Activated CD4-positive, alpha-beta T cell treated with anti-CD3 and anti-CD28 coated beads for 48 hours (primary cell): ENCODE data around the gene WDR13.
"Not testable (repeated sequence)": the region's sequence is repeated elsewhere in the genome, so short reads cannot be mapped to it uniquely, and the experiment has no call there.

ENCODE experiments used
- DNase-seq: peaks from one replicate; pipeline ENCODE4 v3.0.0-alpha.2; 2020

Gene WDR13

GRCh38 chrX:48597353-48598264 is at the start of gene WDR13:
Gene WDR13, plus strand, starts transcription at chrX:48597492. Its CDS starts 505 bp downstream, at chrX:48597997.
- peak; percentile 91 for DNase-seq

DNA sequence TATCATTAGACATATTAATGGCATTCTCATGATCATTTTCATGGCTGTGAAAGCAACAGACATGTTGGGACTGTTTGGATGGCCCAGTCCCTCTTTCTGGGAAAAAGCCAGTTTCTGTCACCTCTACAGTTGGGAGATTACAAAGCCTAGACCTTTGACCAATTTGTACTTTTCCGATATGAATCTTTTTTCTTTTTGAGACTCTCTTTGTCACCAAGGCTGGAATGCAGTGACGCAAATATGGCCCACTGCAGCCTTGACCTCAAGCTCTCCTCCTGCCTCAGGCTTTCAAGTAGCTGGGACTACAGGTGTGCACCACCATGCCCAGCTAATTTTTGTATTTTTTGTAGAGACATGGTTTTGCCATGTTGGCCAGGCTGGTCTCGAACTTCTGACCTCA is 48.4 kb upstream of the WDR13 start:
- no peak for DNase-seq

DNA sequence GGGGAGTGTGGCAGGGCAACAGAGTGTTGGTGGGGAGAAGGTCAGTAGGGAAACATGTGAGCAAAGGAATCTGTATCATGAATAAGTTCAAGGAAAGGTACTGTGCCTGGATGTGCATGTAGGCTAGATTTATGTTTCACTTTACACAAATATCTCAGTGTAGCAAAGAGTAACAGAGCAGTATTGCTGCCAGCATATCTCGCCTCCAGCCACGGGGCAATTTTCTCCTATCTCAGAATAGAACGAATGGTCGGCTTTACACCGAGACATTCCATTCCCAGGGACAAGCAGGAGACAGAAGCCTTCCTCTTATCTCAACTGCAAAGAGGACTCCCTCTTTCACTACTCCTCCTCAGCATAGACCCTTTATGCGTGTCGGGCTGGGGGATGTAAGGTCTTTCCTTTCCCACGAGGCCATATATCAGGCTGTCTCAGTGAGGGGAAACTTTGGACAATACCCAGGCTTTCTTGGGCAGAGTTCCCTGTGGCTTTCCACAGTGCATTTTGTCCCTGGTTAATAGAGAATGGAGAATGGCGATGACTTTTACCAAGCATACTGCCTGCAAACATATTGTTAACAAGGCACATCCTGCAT is 41.5 kb upstream of the WDR13 start:
- not testable (repeated sequence) for DNase-seq

DNA sequence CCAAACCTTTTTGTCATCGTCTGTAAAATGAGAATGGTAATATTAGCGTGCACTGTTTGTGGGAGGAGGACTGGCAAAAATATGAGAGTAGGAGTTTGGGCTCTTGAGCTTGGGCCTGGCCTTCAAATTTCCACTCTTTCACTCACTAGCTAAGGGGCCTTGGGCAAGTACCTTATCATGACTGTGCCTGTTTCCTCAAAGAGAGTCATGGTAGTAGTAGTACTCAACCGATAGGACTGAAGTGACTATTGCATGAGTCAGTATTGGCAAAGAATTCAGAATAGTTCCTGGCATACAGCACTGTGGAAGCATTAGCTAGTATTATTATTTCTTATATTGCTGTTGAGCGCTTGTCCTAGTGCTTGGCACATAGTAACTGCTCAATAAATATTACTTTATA is 39.0 kb upstream of the WDR13 start:
- DNase-seq, result no peak

DNA sequence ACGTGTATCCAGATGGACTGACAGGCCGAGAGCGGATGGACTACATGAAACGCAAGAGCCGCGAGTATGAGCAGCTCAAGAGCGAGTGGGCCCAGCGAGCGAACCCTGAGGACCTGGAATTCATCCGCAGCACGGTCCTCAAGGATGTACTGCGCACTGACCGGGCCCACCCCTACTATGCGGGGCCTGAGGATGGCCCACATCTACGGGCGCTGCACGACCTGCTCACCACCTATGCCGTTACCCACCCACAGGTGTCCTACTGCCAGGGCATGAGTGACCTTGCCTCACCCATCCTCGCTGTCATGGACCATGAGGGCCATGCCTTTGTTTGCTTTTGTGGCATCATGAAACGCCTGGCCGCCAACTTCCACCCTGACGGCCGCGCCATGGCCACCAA is 37.7 kb upstream of the WDR13 start:
- no peak for DNase-seq

DNA sequence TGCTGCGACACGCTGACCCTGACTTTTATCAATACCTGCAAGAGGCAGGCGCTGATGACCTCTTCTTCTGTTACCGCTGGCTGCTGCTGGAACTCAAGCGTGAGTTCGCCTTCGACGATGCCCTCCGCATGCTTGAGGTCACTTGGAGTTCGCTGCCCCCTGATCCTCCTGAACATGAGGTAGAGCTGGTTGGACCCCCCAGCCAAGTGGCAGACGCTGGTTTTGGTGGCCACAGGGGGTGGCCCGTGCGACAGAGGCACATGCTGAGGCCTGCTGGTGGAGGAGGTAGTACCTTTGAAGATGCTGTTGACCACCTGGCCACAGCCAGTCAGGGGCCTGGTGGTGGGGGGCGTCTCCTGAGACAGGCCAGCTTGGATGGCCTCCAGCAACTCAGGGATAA is 37.2 kb upstream of the WDR13 start:
- DNase-seq, result no peak

DNA sequence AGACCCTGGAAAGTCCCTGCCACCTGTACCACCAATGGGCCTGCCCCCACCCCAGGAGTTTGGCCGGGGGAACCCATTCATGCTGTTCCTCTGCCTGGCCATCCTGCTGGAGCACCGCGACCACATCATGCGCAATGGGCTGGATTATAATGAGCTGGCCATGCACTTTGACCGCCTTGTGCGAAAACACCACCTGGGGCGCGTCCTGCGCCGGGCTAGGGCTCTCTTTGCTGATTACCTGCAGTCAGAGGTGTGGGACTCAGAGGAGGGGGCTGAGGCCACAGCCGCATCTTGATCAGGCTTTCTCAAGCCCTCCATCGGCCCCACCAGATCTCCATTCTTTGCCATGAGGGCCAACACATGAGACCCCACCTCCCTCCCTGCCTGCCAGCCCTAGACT is 36.6 kb upstream of the WDR13 start:
- DNase-seq, result no peak

DNA sequence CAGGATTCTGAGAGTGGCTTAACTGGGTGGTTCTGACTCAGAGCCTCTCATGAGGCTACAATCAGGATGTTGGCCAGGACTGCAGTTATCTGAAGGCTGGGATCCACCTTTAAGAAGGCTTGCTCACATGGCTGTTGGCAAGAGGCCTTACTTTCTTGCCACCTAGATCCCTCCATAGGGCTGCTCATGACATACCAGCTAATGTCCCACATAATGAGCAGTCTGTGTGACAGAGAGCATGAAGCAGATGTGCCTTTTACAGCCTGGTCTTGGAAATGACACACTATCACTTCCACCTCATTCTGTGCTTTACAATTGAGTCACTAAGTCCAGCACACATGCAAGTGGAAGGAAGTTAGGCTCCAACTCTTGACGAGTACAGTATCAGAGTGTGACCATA is 27.3 kb upstream of the WDR13 start:
- peak; percentile 22 for DNase-seq

DNA sequence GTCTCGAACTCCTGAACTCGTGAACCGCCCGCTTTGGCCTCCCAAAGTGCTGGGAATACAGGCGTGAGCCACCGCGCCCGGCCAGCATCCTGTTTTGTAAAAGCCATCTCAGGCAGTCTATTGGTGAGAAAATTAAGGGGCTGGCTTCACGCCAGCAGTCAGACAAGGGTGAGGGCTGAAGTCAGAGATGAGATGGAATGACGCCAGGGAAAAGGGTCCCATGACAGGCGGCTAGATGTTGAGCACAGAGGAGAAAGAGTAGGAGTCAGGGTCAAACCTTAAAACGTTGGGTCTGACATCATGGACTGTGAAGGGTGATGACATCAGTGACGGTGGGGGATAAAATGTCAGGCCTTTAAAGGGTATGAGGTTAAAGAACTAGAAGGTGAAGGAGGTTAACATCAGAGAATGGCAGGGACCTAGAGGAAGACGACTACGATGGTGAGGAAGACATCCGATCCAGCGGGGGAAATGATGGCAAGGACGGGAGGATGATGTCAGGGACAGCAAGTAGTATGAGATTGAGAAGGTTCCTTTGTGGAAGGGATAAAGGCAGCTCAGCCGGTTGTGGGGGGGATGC is 23.5 kb upstream of the WDR13 start:
- peak; percentile 24 for DNase-seq

DNA sequence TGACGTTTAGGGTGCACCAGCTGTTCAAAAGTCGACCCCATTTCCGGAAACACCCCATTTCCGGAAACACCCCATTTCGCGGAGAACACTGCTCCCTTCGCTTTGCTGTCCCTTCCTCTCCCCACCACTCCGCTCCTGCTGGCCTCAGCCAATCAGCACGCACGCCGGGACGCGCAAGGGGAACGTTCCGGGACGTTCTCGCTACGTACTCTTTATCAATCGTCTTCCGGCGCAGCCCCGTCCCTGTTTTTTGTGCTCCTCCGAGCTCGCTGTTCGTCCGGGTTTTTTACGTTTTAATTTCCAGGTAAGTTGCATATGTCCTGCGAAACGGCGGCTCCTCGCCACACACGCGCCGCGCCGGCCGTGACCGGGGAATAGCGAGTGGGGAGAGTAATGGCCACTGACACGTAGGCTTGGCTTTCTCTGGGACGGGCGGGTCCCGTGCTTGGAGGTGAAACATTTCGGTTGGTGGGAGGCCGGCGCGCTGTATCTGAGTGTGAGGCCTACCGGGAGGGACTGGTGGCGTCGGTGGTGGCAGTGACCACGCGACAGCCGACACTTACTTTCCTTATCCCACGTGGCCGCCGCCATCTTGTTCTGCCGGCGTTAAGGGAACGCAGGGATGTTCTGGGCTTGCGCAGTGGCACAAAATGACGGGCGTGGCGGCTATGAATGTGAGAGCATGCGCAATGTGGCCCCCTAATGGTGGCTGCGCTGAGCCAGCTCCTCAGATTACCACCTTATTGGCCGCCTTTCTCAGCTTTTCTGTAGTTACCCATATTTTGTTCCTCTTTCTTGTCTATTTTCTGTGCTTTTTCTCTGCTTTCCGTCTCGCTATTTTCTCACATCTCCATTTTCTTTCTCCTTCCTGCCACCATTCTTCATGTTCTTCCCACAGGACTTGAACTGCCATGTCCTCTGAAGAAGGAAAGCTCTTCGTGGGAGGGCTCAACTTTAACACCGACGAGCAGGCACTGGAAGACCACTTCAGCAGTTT is 22.7 kb upstream of the WDR13 start, which contains the start of gene RBM3:
RBM3 (plus strand) TSS at position 215 of the 997 bp plus-strand sequence; CDS start at position 912, 697 bp downstream.
- peak; percentile 94 for DNase-seq

- DNase-seq, result no peak
Observed at GRCh38 chrX:48575642-48576041, 21.6 kb upstream of the WDR13 start.

DNA sequence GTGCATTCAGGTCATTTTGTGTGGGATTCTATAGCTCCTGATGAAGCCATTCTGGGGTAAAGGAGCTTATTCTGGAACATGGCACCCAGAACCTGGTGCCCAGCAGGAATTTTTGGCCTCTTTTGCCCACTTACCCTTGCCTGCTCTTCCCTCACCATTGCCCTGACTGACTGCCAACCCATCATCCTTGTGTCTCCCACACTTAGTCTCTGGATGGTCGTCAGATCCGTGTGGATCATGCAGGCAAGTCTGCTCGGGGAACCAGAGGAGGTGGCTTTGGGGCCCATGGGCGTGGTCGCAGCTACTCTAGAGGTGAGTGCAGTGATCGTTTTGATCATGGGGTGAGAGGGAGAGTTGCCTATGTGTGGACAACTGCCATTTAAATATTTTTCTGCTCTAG is 21.2 kb upstream of the WDR13 start:
- peak; percentile 20 for DNase-seq

- no peak for DNase-seq
Observed at GRCh38 chrX:48578661-48579128, 18.6 kb upstream of the WDR13 start.

GRCh38 chrX:48579259-48579658 is 18.0 kb upstream of the WDR13 start:
- DNase-seq, result no peak

DNA sequence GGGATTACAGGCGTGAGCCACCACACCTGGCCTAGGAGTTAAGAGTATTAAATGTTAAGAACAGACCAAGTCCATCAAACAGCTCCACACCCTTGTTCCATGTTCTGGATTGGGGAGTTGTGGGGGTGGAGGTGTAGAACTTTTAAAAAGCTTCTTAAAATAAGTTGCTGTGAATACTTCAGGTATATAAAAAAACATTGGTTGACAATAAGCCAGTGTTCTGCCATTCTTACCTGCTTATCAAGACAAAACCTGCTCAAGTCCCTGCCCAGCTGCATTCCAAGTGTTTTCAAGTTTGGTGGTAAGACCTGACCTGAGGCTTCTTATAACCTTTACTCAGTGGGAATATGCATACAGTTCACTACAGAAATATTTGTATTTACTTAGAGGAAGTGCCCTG is 16.6 kb upstream of the WDR13 start:
- DNase-seq, result no peak

DNA sequence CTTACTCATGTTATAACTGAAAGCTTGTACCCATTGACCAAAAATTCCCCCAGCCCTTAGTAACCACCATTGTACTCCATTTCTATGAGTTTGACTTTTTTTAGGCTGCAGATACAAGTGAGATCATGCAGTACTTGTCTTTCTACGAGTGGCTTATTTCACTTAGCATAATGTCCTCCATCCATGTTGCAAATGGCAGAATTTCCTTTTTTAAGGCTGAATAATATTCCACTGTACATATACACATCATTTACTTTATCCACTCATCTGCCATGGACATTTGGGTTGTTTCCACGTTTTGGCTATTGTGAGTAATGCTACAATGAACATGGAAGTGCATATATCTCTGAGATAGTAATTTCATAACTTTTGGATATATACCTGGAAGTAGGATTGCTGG is 12.6 kb upstream of the WDR13 start:
- DNase-seq, result no peak

DNA sequence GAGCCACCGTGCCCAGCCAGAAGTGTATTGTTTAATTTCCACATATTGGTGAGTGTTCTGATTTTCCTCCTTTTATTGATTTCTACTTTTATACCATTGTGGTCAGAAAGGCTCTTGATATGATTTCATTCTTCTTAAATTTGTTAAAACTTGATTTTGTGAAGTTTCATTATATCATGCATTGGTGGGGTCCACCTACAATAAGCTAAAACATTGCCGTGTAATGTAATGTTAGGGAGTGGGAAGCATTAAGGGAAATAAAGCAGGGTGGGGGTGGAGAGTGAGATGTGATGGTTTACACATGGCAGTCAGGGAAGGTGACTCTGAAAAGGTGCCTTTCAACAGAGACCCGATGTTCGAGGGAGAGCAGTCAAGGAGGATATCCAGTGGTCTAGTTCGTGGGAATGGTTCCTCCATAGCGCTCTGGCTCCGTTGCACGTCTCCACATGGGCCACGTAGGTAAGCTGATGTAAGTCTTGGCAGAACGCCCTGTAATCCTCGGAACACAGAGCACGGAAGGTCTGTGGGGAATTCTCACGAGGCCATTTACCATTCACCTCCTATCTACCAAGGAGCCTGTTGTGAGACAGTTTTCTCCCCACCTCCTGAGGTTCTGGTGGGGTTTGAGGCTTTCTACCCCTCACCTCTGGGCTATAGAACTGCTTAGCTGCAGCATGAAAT is 7.7 kb upstream of the WDR13 start:
- no peak for DNase-seq

DNA sequence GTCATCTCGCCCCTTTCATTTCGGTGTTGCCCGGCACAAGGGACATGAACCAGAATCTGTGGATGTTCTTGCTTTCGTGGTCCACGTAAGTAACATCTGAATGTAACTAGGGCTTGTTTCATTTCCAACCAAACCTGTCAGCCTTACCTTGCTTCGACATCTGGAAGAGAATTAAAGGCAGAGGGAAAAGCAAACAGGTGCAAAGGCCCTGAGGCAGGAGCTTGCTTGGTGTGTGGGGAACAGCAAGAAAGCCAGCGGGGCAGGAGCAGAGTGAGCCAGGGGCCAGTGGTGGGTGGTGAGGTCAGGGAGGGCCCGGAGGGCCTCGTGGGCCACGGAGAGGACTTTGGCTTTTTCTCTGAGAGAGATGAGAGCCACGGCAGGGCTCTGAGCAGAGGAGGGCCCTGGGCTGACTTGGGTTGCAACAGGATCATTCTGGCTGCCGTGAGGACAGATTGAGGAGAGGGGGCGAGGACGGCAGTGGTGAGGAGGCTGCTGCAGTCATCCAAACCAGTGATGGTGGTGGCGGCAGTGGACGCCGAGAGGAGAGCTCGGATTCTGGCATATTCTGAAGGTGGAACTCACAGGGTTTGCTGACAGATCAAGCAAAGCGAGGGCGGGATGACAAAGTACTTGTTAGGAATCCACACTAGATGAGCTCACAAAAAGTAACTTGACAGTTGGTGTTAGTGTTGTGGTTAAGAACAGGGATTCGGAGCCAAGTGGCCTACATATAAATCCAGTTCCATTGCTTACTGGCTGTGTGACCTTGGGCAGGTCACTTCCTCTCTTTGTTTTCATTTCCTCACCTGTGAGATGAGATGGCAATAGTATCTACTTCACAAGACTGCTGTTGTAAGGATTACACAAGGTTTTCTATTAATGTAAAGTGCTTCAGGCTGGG is 6.8 kb upstream of the WDR13 start:
- no peak for DNase-seq

- no peak for DNase-seq
Observed at GRCh38 chrX:48591255-48591791, 6.0 kb upstream of the WDR13 start.

DNA sequence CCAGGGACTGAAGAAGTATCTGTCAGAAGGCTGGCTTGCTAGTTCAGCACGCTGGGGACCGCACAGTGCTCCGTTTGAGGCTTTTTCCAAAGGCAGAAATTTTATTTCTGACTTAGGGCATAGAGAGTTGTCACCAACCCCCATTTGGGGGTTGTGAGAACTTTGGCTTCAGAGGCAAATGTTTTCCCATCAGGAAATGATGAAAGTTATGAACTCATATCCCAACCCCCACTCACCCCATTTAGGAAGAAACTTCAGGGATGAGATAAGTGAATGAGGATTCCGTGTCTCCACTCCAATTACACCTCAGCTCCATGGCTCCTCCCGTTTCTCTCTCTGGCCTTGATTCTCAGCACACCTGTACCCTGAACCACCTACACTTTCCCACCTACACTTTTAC is 4.3 kb upstream of the WDR13 start:
- no peak for DNase-seq

DNA sequence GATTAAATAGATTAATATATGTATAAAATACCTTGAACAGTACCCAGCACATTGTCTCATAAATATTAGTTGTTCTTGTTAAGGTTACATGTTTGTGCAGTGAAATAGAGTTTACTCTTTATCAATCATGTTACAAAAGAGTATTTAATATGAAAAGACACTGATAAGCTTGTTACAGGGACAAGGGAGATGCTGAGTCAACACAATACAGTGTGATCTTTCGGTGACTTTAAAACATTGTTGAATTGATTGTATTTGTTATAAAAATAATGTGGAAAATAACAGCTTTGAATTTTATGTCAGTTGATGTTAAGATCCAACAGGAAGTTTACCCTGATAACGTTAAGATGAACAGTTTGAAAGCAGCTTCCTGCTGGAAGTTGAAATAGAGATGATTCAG is 1.4 kb upstream of the WDR13 start:
- no peak for DNase-seq
